ENCODE measurements around the gene FURIN. TPM values are rescaled to one million over a fixed set of nuclear protein-coding genes. Genes with fewer than 3 reads are reported as not detected.
A peak's percentile ranks its signal among the peaks of the same experiment; 100 is the strongest.

The FURIN gene
- polyA plus RNA-seq, 3 donors = 6.5 to 47.3 (median 14.3) TPM

DNA sequence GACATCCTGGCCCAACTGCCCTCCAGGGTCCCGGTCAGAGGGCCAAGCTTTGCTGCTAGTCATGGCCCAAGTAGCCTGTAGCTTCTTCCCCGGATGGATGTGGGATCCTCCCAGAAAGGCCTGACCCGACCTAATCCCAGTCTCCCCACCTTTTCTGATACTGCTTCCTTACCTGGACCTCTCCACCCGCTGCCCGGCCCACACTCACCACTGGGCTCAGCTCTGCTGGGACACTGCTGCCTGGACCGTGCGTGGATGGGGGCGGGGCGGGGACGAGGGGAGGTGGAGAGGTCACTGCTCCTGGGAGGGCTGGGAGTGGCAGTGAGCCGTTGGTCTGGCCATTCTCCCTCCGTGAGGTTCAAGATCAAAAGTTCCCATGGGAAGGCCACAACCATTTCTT is 40.3 kb upstream of the FURIN start:
- H3K4me2 ChIP-seq (replicated peaks; ENCODE audit: extremely low read depth, low read length, poor library complexity, severe bottlenecking) = no peak overlapping the region
- 99% methylated on average over 9 of the region's 12 CpGs for WGBS (ENCODE audit: insufficient coverage)
- Mint-ChIP-seq H3K36me3 (no peaks in the 10 kb centered on the region), H3K27ac (peak overlapping the region in 4 of 7 donors; percentile 13 to 81 (median 46)), H3K4me3 (no peak overlapping the region), H3K4me1 (peaks cover 47% of the 10 kb centered on the region), H3K9me3 (peaks cover 0 to 5% (median 2%) of the 10 kb centered on the region in 7 donors), H3K27me3 (ENCODE audit: low read depth in 3 of 3) (peaks cover 0 to 4% (median 0%) of the 10 kb centered on the region in 3 donors)
- H3K27ac ChIP-seq (ENCODE audit: low read depth in 1 of 2, low read length in 2 of 2) = peak overlapping the region in 1 of 2 donors; percentile 20
- no peaks in the 10 kb centered on the region for H3K36me3 ChIP-seq (replicated peaks in 1 of 2; ENCODE audit: control insufficient read depth in 1 of 2, insufficient read depth in 2 of 2, low read length in 2 of 2)
- TF ChIP-seq, protein P1, sequence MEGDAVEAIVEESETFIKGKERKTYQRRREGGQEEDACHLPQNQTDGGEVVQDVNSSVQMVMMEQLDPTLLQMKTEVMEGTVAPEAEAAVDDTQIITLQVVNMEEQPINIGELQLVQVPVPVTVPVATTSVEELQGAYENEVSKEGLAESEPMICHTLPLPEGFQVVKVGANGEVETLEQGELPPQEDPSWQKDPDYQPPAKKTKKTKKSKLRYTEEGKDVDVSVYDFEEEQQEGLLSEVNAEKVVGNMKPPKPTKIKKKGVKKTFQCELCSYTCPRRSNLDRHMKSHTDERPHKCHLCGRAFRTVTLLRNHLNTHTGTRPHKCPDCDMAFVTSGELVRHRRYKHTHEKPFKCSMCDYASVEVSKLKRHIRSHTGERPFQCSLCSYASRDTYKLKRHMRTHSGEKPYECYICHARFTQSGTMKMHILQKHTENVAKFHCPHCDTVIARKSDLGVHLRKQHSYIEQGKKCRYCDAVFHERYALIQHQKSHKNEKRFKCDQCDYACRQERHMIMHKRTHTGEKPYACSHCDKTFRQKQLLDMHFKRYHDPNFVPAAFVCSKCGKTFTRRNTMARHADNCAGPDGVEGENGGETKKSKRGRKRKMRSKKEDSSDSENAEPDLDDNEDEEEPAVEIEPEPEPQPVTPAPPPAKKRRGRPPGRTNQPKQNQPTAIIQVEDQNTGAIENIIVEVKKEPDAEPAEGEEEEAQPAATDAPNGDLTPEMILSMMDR (IDR thresholded peaks at IDR 0.05) = no peak
- H3K27me3 ChIP-seq (ENCODE audit: control insufficient read depth in 2 of 2, insufficient read depth in 2 of 2, low read length in 2 of 2) = no peaks in the 10 kb centered on the region
- no peaks in the 10 kb centered on the region for H4K20me1 ChIP-seq (ENCODE audit: insufficient read depth, low read length)
- H2AFZ ChIP-seq (ENCODE audit: insufficient read depth, low read depth, low read length, poor library complexity, severe bottlenecking) = no peak overlapping the region
- H3K9me3 ChIP-seq (replicated peaks in 1 of 2; ENCODE audit: control insufficient read depth in 1 of 2, insufficient read depth in 1 of 2, low read length in 2 of 2) = no peaks in the 10 kb centered on the region
- peaks cover 56 to 60% of the 10 kb centered on the region in 2 donors for H3K4me1 ChIP-seq (ENCODE audit: control insufficient read depth in 1 of 2, insufficient read depth in 2 of 2, low read length in 2 of 2)
- no peaks in the 10 kb centered on the region for H3K79me2 ChIP-seq (ENCODE audit: insufficient read depth, low read length)
- DNase-seq = no peak
- no peak overlapping the region for H3K9ac ChIP-seq (ENCODE audit: insufficient read depth, low read length, poor library complexity, severe bottlenecking)
- H3K4me3 ChIP-seq (replicated peaks in 1 of 3; ENCODE audit: low read depth in 2 of 3, low read length in 3 of 3) = no peak overlapping the region
- intact Hi-C loops (cut with micrococcal nuclease) = no loop called here

DNA sequence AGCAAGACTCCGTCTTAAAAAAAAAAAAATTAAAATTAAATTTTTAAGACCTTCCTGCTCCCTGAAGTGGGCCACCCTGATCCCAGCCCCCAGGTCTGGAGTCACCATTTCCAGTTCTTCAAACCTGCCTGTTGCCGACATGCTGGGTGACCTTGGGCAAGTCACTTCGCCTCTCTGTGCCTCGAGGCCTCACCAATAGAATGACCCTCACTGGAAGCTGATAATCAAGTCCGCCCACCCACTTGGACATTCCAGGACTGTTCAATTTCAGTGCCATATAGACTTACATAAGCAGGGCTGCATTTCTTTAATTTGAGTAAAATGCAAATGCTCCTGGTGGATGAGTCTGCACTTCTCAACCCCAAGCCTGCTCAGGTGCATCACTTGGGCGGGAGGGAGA is 39.3 kb upstream of the FURIN start:
- 85% methylated on average over 3 of the region's 6 CpGs for WGBS (ENCODE audit: insufficient coverage)
- H3K9ac ChIP-seq (ENCODE audit: insufficient read depth, low read length, poor library complexity, severe bottlenecking) = peak overlapping the region; percentile 67
- H3K9me3 Mint-ChIP-seq = peaks cover 0 to 5% (median 2%) of the 10 kb centered on the region in 7 donors

More for the DNA sequence above, 39.3 kb upstream of the FURIN start:
- Mint-ChIP-seq H3K4me1 (peaks cover 45% of the 10 kb centered on the region), H3K27ac (peak overlapping the region; percentile 98 to 100 (median 99)), H3K36me3 (no peaks in the 10 kb centered on the region), H3K4me3 (no peak overlapping the region), H3K27me3 (ENCODE audit: low read depth in 3 of 3) (peaks cover 0 to 4% (median 0%) of the 10 kb centered on the region in 3 donors)
- intact Hi-C loops (cut with micrococcal nuclease) = no loop called here
- H3K4me3 ChIP-seq (replicated peaks in 1 of 3; ENCODE audit: low read depth in 2 of 3, low read length in 3 of 3) = peak overlapping the region in 1 of 3 experiments; percentile 53
- no peaks in the 10 kb centered on the region for H3K79me2 ChIP-seq (ENCODE audit: insufficient read depth, low read length)
- DNase-seq = no peak
- no peaks in the 10 kb centered on the region for H3K9me3 ChIP-seq (replicated peaks in 1 of 2; ENCODE audit: control insufficient read depth in 1 of 2, insufficient read depth in 1 of 2, low read length in 2 of 2)
- H3K4me1 ChIP-seq (ENCODE audit: control insufficient read depth in 1 of 2, insufficient read depth in 2 of 2, low read length in 2 of 2) = peaks cover 50 to 54% of the 10 kb centered on the region in 2 donors
- peak overlapping the region; percentile 84 to 98 for H3K27ac ChIP-seq (ENCODE audit: low read depth in 1 of 2, low read length in 2 of 2)
- no peak overlapping the region for H2AFZ ChIP-seq (ENCODE audit: insufficient read depth, low read depth, low read length, poor library complexity, severe bottlenecking)
- TF ChIP-seq, protein P1 (IDR thresholded peaks at IDR 0.05) = no peak
- peak overlapping the region; percentile 68 for H3K4me2 ChIP-seq (replicated peaks; ENCODE audit: extremely low read depth, low read length, poor library complexity, severe bottlenecking)
- H4K20me1 ChIP-seq (ENCODE audit: insufficient read depth, low read length) = no peaks in the 10 kb centered on the region
- no peaks in the 10 kb centered on the region for H3K27me3 ChIP-seq (ENCODE audit: control insufficient read depth in 2 of 2, insufficient read depth in 2 of 2, low read length in 2 of 2)
- no peaks in the 10 kb centered on the region for H3K36me3 ChIP-seq (replicated peaks in 1 of 2; ENCODE audit: control insufficient read depth in 1 of 2, insufficient read depth in 2 of 2, low read length in 2 of 2)
